ENCODE measurements around the gene GALNT9.
"Not testable (repeated sequence)": the region's sequence is repeated elsewhere in the genome, so short reads cannot be mapped to it uniquely, and the experiment has no call there.

GALNT9 gene

DNA sequence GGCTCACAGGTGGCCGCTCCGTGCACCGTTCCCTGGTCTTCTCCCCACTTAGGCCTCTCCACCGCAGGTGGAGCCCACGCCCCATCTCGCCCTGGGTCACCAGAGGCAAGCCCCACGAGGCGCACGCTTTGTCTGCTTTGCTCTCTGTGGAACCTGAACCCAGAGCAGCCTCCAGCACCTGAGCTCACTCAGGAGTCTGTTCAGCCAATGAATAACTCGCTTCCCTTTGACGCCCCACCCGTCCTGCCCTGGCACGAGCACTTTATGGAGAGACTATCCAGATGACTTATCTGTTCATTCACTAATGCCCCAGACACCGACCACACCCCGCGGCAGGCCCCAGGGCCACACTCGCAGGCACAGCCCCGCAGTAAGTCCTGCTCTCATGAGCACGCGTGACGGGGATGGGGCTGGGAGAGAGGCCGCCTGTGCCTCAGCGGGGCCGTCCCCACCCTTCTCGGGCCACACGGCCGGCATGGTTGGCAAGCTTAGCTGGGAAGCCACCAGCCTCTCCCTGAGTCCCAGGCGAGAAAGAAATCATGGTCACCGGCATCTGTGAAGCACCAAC is 100.1 kb downstream of the GALNT9 start:
- DNase-seq = no peak

DNA sequence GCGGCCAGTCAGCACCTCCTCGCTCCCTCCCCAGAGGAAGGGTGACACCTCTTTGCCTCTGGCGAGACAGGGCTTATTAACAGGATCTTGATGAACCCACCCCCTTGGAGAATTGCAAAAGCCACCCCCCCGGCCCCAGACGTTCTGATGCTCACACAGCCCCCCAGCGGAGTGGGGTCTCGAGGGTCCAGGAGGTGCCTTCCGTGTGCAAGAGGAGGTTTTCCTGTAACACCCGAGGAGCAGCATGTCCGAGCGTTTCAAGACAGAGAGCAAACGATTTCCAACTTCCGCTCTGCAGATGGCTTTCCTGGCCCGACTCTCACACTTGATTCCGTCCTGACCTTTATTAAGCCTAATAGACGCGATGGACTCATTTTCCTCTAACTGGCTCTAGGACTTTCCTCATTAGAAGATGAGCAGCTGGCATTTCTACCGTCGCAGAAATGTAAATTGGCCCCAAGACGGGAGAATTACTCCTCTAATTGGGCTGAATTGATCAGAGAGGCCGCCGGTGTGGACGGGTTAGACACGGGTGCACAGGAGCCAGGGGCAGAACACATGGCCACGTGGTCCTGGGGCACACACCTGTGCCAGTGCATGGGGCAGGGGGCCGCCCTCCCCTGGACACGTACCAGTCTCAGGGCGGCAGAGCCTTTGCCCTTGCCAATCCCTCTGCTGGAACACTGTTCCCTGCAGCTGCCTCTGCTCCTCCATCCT is 100.8 kb downstream of the GALNT9 start:
- DNase-seq = no peak

DNA sequence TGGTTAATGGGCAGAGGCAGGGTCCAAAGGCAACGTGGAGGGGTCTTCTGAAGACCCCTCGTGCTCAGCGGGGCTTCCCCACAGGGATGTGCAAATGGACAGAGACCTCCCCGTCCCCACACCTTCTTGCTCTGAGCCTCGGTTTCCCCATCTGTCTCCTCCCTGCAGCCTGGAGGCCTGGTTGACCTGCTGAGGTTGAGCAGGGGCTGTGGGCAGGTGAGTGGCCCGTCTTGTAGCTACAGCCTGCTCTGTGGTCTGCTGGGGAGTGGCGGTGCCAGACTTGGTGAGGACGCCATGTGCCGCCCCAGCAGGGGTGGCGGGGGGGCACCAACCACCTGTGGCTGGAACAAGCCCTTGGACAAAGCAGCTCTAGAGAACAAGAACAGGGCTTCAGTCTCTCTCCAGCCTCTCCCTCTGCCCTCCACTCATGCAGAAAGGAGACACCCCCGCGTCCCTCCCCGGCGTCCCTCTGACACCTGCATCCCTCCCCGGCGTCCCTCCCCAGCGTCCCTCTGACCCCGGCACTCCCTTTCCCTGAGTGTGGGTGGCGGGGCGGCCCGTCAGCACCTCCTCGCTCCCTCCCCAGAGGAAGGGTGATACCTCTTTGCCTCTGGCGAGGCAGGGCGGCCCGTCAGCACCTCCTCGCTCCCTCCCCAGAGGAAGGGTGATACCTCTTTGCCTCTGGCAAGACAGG is 101.5 kb downstream of the GALNT9 start:
- no peak for DNase-seq

DNA sequence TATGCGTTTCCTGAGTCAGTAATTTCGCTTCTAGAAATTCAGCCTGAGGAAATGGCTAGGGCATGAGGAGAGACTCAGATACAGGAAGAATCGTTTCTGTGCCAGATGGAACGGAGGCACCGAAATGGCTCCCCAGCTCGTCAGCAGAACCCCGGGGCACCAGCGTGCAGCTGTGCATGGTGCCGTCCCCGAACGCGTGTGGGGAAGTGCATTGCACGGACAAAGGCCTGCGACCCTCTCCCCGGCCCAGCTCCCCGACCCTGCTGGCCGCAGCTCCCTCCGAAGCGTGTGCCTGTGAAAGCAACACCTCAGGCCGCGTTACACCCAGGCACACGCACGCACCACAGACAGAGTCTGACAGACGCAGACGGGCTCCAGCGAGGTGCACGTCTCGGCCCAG is 102.3 kb downstream of the GALNT9 start:
- DNase-seq = no peak

DNA sequence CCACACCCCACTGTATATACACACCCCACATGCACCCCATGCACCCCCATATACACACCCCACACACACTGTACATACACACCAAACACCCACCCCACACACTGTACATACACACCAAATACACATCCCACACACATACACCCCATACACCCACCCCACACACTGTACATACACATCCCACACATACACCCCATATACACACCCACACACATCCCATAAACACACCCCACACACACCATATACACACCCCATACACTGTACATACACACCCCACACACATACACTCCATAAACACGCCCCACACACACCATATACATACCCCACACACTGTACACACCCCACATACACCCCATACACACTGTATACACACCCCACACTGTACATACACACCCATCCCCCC is 102.8 kb downstream of the GALNT9 start:
- no peak for DNase-seq

DNA sequence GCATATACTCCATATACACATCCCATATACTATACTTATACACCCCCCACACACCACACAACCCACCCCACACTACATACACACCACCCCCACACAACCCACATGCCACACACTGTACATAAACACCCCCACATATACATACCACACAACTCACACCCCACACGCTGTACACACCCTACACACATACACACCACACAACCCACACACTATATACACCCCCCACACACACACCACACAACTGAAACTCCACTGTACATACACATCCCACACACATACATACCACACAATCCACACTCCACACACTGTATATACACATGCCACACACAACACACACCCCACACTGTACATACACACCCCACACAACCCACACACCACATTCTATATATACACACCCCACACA is 104.2 kb downstream of the GALNT9 start:
- DNase-seq = no peak

DNA sequence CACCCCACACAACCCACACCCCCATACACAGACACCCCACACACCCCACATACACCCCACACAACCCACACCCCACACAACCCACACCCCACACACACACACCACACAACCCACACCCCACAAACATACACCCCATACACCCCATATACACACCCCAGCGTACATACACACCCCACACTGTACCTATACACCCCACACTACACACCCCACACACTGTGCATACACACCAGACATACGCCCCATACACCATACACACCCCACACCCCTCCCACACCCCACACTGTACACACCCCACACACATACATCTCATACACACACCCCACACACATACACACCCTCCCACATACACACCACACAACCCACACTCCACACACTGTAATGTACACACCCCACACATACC is 104.9 kb downstream of the GALNT9 start:
- no peak for DNase-seq

DNA sequence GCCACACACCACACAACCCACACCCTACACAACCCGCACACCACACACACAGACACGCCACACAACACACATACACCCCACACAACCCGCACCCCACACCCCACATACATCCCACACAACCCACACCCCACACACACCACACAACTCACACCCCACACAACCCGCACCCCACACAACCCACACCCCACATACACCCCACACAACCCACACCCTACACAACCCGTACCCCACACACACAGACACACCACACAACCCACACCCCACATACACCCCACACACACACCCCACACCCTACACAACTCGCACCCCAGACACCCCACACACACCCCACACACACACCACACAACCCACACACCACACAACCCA is 106.6 kb downstream of the GALNT9 start:
- no peak for DNase-seq

DNA sequence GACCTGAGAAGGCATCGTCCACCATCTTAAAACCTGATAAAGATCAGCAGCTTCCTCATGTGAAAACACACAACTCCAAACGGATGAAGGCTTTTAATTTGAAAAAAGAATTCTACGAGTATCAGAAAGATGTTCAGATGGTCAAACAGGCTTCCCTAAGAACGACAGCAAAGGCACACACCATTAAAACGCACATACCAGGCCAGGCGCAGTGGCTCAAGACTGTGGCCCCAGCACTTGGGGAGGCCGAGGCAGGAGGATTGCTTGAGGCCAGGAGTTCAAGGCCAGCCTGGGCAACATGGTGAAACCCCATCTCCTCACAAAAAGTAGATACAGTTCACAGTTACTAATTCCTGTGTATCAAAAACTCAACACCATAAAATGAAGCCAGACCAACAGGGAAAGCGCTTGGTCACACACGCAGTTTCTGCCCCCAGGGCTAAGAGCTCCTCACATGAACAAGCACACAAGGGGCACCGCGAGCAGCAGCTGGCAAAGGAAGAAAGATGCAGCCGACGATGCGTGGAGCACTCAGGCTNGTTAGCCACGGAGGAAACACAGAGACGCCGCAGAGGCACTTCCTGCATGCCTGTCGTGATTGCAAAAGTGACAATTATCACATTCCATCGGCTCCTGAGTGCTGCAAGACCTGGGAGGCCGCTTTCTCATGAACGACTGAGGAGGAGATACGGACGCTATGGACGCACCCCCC is 107.1 kb downstream of the GALNT9 start:
- DNase-seq = peak; percentile 19

DNA sequence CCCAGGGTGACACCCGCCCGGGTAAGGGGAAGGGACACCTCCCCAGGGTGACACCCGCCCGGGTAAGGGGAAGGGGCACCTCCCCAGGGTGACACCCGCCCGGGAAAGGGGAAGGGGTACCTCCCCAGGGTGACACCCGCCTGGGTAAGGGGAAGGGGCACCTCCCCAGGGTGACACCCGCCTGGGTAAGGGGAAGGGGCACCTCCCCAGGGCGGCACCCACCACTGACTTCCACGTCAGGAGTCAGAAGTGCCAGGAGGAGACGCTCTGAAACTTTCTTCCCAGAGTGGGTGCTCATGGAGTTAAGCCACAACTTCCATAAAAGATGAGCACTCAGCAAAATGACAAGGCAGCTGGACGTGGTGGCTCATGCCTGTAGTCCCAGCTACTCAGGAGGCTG is 109.6 kb downstream of the GALNT9 start:
- not testable (repeated sequence) for DNase-seq

DNA sequence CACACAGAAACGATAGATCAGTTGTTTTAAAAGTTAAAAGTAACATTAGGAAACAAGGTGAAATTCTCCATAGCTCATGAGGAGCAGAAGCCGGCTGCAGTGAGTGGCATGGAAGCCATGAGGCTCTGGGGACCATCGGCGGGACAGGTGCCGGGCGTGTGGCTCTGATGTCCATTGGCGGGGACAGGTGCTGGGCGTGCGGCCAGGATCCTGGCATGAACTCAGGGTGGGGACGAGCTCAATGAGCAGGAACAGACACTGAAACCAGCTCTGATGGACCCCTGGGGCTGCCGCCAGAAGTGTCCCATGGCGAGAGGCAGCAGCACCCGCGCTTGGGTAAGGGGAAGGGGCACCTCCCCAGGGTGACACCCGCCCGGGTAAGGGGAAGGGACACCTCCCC is 110.1 kb downstream of the GALNT9 start:
- no peak for DNase-seq

DNA sequence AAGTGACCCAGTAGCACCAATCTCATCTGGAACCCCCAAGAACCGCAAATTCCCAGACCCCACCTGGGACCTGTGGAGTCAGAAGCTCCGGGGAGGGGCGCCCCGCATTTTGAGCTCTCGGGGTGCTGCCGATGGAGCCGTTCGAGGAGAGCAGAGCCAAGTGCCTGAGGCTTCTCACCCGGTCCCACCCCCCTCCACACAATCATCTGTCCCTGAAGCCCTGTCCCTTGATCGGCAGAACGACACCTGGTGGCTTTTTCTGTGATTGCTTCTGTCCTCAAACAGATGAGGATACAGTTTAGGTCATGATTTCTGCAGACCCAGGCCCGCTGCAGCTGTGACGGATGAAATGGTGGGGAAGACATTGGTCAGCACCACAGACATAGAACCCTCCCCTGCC is 110.5 kb downstream of the GALNT9 start:
- DNase-seq = peak; percentile 36

DNA sequence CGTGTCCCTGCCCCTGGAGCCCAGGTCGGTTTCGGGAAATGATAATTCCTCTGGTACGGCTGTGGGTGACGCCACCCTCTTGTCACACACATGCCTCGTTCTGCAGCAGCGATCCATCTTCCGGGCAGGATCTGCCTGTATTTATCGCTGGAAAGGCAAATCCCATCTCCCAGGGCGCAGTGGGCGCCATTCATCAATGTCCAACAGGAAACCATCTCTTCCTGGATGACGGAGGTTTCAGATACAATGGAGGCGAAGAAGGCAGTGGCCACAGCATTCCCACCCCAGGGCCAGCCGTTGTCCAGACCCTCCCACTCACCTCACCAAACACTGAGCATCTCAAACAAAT is 110.9 kb downstream of the GALNT9 start:
- no peak for DNase-seq

DNA sequence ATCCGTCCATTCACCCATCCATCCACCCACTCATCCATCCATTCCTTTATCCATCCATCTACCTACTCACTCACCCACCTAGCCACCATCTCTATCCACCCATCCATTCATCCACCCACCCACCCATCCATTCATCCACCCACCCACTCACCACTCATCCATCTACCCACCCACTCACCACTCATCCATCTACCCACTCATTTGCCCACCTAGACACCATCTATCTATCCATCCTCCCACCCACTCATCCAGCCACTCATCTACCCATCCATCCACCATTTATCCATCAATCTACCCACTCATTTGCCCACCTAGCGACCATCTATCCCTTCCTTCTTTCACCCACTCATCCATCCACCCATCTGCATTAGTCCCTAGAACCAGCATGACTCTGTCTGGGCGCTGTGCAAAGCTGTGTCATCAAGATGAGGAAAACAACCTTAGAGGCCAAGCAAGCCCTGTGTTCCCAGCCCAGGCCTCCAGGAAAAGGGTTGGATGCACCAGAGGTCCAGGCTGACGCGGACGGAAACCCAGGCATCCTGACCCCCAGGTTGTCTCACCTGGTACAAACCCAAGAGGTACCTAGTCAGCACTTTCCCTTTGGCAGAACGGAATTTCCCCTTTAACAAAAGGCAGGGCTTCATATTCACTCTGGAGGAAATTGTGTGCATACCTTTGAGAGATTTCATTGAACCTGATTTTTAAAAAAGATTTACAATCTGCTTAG is 111.4 kb downstream of the GALNT9 start:
- no peak for DNase-seq

DNA sequence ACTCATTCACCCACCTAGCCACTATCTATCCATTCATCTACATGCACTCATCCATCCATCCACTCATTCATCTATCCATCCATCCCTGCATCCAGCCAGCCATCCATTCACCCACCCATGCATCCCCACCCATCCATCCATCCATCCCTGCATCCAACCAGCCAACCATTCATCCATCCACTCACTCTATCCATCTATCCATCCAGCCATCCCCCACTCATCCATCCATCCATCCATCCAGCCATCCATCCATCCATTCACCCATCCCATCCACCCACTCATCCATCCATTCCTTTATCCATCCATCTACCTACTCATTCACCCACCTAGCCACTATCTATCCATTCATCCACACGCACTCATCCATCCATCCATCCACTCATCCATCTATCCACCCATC is 112.0 kb downstream of the GALNT9 start:
- no peak for DNase-seq

DNA sequence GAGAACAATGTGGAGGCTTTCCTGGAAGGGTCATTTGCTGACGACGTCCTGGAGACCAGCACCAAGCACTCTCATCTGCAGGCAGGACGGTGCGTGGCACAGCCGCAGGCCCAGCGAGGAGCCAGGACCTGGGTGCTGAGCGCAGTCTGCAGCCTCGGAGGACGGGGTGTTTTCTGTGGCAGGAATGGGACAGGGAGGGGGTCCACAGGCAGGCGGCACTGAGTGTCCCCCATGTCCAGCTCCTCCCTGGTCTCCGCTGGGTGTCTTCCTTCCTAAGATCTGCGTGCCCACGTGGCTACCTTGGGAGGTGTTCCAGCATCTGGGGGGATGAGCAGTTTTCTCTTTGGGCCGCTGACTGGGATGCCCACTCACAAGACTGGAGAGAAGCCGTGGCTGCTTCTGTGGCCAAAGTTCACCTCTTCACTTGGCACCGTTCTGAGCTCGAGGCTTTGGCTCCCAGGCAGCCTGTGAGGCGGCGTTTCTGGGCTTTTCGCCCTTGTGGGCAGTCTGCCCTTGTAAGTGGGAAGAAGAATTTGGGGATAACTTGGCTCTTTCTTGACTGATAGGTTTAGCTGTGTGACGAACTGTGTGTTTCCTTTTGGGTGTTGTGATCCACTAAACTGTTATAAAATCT is 112.9 kb downstream of the GALNT9 start:
- DNase-seq = no peak

DNA sequence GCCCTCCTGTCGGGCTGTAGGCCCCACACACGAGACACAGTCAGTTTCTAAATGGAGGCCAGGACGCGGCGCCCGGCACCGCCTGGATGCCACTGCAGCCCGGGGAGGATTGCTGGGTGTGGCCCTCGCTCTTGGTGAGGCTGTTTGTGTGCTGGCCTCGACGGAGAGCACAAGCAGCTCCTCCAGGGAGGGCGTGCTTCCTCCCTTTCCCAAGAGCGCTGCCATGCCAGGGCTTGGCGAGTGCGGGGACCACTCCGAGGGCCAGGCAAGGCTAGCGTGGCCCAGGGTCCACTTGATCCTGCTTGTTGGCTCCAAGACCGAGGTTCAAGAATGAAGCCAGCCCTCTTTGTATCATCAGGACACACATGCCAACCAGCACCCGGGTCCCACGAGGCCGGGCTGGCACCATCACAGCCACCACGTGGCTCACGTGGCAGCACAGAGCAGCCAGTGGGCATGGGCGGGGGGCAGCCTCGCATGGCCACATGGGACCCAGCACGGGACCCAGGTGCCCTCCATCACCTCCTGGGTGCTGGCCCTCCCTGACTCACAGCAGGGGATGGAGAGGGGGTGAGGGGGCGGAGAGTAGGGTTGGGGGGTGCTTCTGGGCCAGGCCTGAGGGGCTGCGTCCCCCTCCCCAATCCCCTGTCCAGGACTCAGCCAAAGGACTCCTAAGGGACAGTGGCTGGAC is 113.9 kb downstream of the GALNT9 start:
- no peak for DNase-seq

DNA sequence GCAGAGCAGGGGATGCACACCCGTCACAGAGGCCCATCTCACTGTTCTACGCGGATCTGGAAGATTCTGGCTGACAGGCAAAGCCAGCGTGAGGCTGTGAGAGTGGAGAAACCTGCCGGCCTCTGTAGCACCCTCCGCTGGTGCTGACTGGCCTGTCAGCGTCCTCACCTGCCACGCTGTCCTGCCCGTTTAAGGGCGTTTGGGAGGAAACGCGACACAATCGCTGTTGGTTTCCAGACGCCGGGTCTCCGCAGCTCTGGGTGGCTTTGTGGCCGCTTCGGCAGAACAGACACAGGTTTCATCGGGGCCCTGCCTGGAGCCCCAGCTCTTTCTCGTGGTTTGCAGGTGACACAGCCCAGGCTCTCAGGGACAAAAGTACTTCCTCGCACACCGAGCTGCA is 114.5 kb downstream of the GALNT9 start:
- no peak for DNase-seq

DNA sequence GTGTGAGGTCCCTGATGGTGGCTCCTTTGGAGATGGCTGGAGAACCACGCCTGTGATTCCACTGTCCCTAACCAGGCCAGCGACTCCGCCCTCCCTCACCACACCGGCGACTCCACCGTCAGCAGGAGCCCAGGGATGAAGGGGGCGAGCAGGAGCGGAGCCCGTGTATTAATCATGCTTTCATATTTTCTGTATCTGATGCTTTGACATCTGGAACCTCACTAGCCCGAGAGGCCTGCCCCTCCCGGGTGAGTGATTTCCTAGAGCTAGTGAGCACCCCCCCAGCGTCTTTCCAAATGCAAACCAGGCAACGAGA is 115.3 kb downstream of the GALNT9 start:
- DNase-seq = no peak

DNA sequence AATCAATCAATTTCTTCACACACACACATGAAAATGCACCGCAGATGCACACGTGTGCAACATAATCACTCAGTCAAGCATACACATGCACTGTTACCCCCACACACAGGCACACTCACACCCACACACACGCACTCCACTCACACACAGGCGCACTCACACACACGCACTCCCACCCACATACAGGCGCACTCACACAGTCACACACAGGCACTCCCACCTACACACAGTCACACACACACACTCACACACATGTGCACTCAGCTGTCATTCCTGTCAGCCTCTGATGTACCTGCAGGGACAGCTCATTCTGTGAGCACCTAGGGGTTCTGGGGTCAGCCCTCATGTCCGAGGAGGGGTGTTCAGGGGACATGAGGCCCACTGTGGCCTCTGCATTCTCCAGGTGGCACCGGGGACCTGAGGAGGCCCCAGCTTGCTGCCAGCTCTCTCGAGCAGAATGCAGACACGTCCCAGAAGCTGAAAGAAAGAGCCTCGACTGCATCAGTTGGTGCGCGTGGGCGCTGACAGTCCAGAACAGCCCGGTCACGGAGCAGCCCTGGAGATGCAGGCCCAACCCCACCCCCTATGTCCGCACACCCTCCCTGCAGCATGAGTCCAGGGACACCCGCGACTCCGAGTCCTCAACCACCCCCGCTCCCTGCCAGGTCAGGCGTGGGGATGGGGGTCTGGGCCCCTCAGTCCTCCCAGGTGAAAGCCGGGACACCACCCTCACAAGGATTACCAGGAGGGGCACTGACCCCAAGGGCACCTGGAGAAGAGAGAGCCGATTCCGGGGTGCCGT is 115.8 kb downstream of the GALNT9 start:
- no peak for DNase-seq

DNA sequence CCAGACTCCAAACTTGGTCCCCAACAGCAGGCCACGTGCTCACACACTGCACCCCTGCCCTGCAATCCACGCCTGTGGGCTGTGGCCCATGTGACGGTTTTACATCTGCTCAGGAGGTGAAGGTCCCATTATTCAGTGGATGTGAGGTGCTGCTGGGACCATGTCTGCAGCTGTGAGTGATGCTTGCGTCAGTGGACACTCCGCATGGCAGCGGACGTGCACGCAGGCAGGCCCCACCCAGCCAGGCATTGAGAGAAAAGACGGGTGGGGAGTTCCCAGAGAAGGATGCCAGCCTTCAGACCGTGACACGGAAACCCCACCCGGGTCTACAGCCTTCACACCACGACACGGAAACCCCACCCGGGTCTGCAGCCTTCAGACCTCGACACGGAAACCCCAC is 117.6 kb downstream of the GALNT9 start:
- DNase-seq = no peak

Measured in effector CD4-positive, alpha-beta T cell (primary cell).